Transverse colon (tissue), 4 donors: ENCODE results near the gene AHI1. TPM values are rescaled to one million over a fixed set of nuclear protein-coding genes. Genes with fewer than 3 reads are reported as not detected.
"Not testable (repeated sequence)": the region's sequence is repeated elsewhere in the genome, so short reads cannot be mapped to it uniquely, and the experiment has no call there.

Source experiments
- DNase-seq: peaks from one replicate; pipeline ENCODE4 v3.0.0-alpha.2; 2019
- H3K27ac ChIP-seq, 4 donors: fragments of 200-600 bp; sonication (generic); 2 replicates each; pipeline ENCODE4 v1.5.1; 2016 to 2018; ENCODE audit warnings: inconsistent platforms in 4 of 4
- H3K27me3 ChIP-seq: fragments of 200-600 bp; sonication (generic); 2 replicates; pipeline ENCODE4 v1.5.1; 2017; ENCODE audit warnings: inconsistent platforms
- H3K36me3 ChIP-seq, 4 donors: fragments of 200-600 bp; sonication (generic); 2 replicates each; pipeline ENCODE4 v1.5.1; 2017 to 2019; ENCODE audit warnings: inconsistent platforms in 4 of 4
- H3K4me1 ChIP-seq, 4 donors: fragments of 200-600 bp; sonication (generic); 2 replicates each; pipeline ENCODE4 v1.5.1; 2017 to 2020; ENCODE audit warnings: inconsistent platforms in 4 of 4
- H3K4me3 ChIP-seq, 4 donors: fragments of 200-600 bp; sonication (generic); 1 replicate in 1 of 4; 2 replicates in 3 of 4; pipeline versions ENCODE4 v1.5.1 to v1.6.1; 2017 to 2019; ENCODE audit warnings: inconsistent platforms in 4 of 4
- H3K9me3 ChIP-seq, 2 donors: fragments of 200-600 bp; sonication (generic); 2 replicates each; pipeline ENCODE4 v1.5.1; 2017 to 2019; ENCODE audit warnings: inconsistent platforms in 2 of 2
- EP300 ChIP-seq: sonication (generic); formaldehyde crosslinking; IDR thresholded peaks from one replicate; pipeline ENCODE4 v1.6.1; 2017; ENCODE audit warnings: antibody characterized with exemption, low read depth
- POLR2A ChIP-seq: fragments of 450-650 bp; IDR thresholded peaks from one replicate; pipeline ENCODE4 v1.6.1; 2016; ENCODE audit warnings: antibody characterized with exemption, mild to moderate bottlenecking, moderate library complexity
- POLR2AphosphoS5 ChIP-seq, 3 donors: sonication (generic); formaldehyde crosslinking; IDR thresholded peaks; one replicate each; pipeline ENCODE4 v1.6.1; 2016; ENCODE audit warnings: antibody characterized with exemption in 3 of 3
- WGBS, 2 donors: methylation state at CpG; one replicate each; pipeline ENCODE4 v1.1.5; 2018; ENCODE audit warnings: low coverage in 1 of 2; 5-methylcytosine and 5-hydroxymethylcytosine counted together
- in situ Hi-C, 4 donors: fragments of 200-750 bp; cut with MboI; loops; one replicate each; pipeline versions ENCODE4 v1.15.0 to v1.15.1; 2017; ENCODE audit warnings: low sequenced_read_pairs in 3 of 4, low pct_ligation_motif_present in 1 of 4, low pct_unique_long_range_greater_than_20kb in 1 of 4
- intact Hi-C: fragments of 100-400 bp; cut with DNase I; formaldehyde crosslinking; loops from one replicate; pipeline ENCODE4 v1.15.1; 2023; ENCODE audit warnings: low total_unique reads
- total RNA-seq, 4 donors: library from RNA; depleted of rRNA; stranded (reverse); fragments of >200 nt; gene quantifications; one replicate each; pipeline ENCODE4 v1.1.0, GENCODE V29; 2016
- TF ChIP-seq, protein P1 (sequence below), 5 experiments: fragments of 200-600 bp in 3 of 5; fragments of 450-650 bp in 2 of 5; sonication (generic) in 3 of 5; IDR thresholded peaks; 1 replicate in 2 of 5; 2 replicates in 3 of 5; pipeline ENCODE4 v1.5.1; 2016 to 2017; ENCODE audit warnings: antibody characterized with exemption in 5 of 5, inconsistent platforms in 3 of 5, mild to moderate bottlenecking in 2 of 5, moderate library complexity in 1 of 5

AHI1 gene
- total RNA-seq, 4 donors from 2014 or later = 16.2 to 119 (median 34.2) TPM

DNA sequence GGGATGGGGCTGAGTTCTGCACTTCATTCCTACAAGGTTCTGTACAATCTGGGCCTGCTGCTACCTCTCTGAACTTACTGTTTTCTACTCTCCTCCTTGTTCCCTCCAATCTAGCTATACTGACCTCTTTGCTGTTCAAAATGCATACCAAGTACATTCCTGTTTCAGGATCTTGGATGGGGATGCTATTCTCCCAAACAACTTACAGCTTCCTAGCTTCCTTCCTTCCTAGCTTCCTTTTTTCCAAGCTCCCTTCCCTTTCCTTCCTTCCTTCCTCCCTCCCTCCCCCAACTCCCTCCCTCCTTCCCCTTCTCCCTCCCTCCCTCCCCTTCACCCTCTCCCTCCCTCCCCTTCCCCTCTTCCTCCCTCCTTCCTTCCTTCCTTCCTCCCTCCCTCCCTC lies 117.9 kb downstream of the AHI1 start:
- in situ Hi-C loops = no loop called here
- no peaks in the 10 kb centered on the region for H3K9me3 ChIP-seq
- no peaks in the 10 kb centered on the region for H3K4me1 ChIP-seq
- intact Hi-C loops = no loop called here
- no peak for TF ChIP-seq POLR2A
- TF ChIP-seq, protein P1, sequence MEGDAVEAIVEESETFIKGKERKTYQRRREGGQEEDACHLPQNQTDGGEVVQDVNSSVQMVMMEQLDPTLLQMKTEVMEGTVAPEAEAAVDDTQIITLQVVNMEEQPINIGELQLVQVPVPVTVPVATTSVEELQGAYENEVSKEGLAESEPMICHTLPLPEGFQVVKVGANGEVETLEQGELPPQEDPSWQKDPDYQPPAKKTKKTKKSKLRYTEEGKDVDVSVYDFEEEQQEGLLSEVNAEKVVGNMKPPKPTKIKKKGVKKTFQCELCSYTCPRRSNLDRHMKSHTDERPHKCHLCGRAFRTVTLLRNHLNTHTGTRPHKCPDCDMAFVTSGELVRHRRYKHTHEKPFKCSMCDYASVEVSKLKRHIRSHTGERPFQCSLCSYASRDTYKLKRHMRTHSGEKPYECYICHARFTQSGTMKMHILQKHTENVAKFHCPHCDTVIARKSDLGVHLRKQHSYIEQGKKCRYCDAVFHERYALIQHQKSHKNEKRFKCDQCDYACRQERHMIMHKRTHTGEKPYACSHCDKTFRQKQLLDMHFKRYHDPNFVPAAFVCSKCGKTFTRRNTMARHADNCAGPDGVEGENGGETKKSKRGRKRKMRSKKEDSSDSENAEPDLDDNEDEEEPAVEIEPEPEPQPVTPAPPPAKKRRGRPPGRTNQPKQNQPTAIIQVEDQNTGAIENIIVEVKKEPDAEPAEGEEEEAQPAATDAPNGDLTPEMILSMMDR (IDR thresholded peaks at IDR 0.05) = no peak
- no peak for TF ChIP-seq EP300
- TF ChIP-seq POLR2AphosphoS5 (IDR thresholded peaks at IDR 0.05) = no peak
- no peak overlapping the region for H3K27ac ChIP-seq
- H3K36me3 ChIP-seq = no peaks in the 10 kb centered on the region
- H3K4me3 ChIP-seq = no peak overlapping the region
- no peak for DNase-seq
- no peaks in the 10 kb centered on the region for H3K27me3 ChIP-seq

DNA sequence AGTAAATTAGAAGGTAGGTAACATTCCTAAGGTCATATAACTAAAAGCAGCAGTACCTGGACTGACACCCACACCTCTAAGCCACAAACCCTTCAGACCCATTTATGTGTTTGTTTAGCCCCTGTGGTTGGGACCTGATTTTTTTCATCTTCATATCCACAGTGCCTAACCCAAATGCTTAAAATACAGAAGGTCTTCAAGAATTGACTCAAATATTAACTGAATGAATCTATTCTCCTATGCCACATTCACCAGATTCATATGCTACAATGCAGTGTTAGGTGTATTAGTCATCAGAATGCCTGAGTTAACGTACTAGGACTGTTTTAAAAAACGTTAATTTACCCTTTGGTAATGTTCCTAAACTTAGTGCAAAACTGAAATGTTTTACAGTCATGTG lies 124.8 kb downstream of the AHI1 start:
- 92 to 96% methylated on average over 2 of the region's 2 CpGs for WGBS, 2 donors
- H3K9me3 ChIP-seq = peaks cover under 1 to 5% of the 10 kb centered on the region in 2 donors
- no peaks in the 10 kb centered on the region for H3K4me1 ChIP-seq
- no peak for DNase-seq
- TF ChIP-seq, protein P1 (IDR thresholded peaks at IDR 0.05) = no peak
- TF ChIP-seq POLR2AphosphoS5 (IDR thresholded peaks at IDR 0.05) (no peak), EP300 (no peak), POLR2A (no peak)
- H3K27me3 ChIP-seq = no peaks in the 10 kb centered on the region
- no peaks in the 10 kb centered on the region for H3K36me3 ChIP-seq
- no peak overlapping the region for H3K4me3 ChIP-seq
- intact Hi-C loops = no loop called here
- no peak overlapping the region for H3K27ac ChIP-seq
- in situ Hi-C loops = no loop called here

DNA sequence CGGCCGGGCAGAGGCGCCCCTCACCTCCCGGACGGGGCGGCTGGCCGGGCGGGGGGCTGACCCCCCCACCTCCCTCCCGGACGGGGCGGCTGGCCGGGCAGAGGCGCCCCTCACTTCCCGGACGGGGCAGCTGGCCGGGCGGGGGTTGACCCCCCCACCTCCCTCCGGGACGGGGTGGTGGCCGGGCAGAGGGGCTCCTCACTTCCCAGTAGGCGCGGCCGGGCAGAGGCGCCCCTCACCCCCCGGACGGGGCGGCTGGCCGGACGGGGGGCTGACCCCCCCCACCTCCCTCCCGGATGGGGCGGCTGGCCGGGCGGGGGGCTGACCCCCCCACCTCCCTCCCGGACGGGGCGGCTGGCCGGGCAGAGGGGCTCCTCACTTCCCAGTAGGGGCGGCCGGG lies 133.9 kb downstream of the AHI1 start:
- H3K4me3 ChIP-seq, H3K4me1 ChIP-seq, intact Hi-C loops, H3K36me3 ChIP-seq, H3K27ac ChIP-seq, in situ Hi-C loops, DNase-seq, H3K27me3 ChIP-seq: not testable (repeated sequence)
- WGBS, 2 donors = 100% methylated on average over 3 of the region's 39 CpGs; no CpG with 5 or more reads in 1 of the 2 donors
- H3K9me3 ChIP-seq = peaks cover 19 to 22% of the 10 kb centered on the region in 2 donors

DNA sequence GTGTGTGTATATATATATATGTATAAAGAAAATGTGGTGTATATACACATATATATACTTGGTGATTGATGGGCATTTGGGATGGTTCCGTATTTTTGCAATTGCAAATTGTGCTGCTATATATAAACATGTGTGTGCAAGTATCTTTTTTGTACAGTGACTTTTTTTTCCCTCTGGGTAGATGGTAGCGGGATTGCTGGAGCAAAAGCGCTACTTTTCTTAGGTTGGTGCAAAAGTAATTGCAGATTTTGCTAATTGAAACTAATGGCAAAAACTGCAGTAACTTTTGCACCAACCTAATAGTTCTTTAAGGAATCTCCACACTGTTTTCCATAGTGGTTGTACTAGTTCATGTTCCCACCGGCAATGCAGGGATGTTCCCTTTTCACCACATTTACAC lies 135.4 kb downstream of the AHI1 start:
- Histone ChIP-seq H3K9me3 (peaks cover 13 to 14% of the 10 kb centered on the region in 2 donors), H3K27me3 (no peaks in the 10 kb centered on the region), H3K27ac (no peak overlapping the region), H3K36me3 (no peaks in the 10 kb centered on the region), H3K4me3 (no peak overlapping the region), H3K4me1 (peaks cover 0 to 4% (median 0%) of the 10 kb centered on the region in 4 donors)
- WGBS, 2 donors = 94 to 100% methylated on average over 4 of the region's 4 CpGs
- DNase-seq = no peak
- in situ Hi-C loops = no loop called here
- TF ChIP-seq EP300 (no peak), POLR2A (no peak), POLR2AphosphoS5 (IDR thresholded peaks at IDR 0.05) (no peak)
- TF ChIP-seq, protein P1 (IDR thresholded peaks at IDR 0.05) = no peak
- intact Hi-C loops = no loop called here

GRCh38 chr6:135360222-135360621 lies 137.3 kb downstream of the AHI1 start:
- Histone ChIP-seq H3K4me3 (no peak overlapping the region), H3K36me3 (no peaks in the 10 kb centered on the region), H3K27ac (no peak overlapping the region), H3K27me3 (no peaks in the 10 kb centered on the region), H3K9me3 (peaks cover 5 to 7% of the 10 kb centered on the region in 2 donors), H3K4me1 (peaks cover 0 to 12% (median 2%) of the 10 kb centered on the region in 4 donors)
- in situ Hi-C loops = no loop called here
- intact Hi-C loops = no loop called here
- 89 to 100% methylated on average over 2 of the region's 2 CpGs for WGBS, 2 donors
- DNase-seq = no peak
- TF ChIP-seq EP300 = no peak
- no peak for TF ChIP-seq POLR2A
